ENCODE results near the gene SYNC.
"Not testable (repeated sequence)": the region's sequence is repeated elsewhere in the genome, so short reads cannot be mapped to it uniquely, and the experiment has no call there.

The SYNC gene

DNA sequence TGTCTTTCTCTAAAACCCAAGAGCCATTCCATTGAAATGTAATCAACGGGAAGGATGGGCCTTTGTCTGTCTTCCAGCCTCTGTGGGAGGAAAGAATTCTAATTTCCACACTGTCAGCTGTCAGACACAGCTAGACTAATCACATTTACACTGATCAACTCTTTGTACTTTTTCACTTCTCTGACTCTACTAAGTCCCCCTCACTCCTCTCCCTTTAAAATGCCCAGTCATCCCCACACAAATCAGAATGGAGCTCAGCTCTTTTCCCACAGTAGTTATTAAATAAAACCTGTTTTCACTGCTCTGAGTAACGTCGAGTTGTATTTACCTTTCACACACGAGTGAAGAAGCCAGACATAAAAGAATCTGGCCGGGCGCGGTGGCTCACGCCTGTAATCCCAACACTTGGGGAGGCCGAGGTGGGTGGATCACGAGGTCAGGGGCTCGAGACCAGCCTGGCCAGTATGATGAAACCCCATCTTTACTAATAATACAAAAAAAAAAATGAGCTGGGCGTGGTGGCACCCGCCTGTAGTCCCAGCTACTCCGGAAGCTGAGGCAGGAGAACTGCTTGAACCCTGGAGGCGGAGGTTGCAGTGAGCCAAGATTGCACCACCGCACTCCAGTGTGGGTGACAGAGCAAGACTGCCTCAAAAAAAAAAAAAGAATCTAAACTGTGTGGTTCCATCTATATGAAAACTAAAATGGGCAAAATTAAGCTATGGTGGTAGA is 65.5 kb downstream of the SYNC start:
- DNase-seq, result no peak

DNA sequence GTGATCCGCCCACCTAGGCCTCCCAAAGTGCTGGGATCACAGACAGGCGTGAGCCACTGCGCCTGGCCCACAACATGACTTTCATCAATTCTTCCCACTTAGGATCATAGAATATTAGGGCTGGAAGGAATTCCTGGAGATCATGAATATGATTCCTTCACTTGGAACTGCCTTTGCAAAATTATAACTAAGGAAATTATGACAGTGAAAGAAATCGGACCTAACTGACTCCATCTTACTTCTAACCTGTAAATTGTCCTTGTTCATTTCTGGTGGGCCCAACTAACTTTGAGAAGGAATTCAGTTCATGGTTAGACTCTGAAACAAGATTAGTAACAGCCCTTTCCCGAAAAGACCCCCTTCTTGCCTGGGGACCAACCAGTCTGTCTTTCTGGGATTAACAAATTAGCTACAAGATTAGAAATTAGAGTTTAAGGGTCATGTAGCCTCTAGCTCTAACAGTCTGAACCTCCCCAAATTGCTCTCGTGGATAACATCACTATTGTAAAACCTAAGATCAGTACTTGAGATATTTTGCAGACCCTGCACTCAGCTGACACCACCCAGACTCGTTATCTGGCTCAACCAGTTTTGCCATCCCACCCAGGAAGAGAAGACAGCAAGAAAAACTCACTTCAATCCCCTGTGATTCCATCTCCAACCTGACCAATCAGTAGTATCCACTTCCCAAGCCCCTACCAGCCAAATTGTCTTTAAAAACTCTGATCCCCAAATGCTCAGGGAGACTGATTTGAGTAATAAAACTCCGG is 66.9 kb downstream of the SYNC start:
- no peak for DNase-seq

DNA sequence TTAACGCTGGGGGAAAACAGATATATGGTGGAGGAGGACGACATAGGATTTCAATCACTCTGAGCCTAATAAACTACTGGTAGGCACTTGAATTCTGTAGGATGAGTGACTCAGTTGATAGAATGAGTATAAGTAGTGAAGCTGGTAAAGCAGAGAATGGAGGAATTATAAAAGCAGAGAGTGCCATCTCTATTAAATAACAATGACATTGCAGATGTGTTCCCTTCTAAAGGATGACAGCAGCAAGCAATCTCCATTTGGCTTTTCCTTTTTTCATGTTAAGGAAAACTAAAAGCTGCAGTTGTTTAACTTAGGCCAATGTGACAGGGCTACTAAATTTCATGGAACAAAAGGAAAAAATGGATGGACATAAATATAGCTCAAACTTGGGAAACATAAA is 69.7 kb downstream of the SYNC start:
- DNase-seq, result no peak

DNA sequence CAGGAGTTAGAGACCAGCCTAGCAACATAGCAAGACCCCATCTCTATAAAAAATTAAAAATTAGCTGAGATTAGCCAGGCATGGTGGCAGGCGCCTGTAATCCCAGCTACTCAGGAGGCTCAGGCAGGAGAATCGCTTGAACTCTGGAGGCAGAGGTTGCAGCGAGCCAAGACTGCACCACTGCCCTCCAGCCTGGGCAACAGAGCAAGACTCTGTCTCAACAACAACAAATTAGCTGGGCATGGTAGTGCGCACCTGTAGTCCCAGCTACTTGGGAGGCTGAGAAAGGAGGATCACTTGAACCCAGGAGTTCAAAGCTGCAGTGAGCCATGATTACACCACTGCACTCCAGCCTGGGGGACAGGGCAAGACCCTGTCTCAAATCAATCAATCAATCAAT is 72.4 kb downstream of the SYNC start:
- DNase-seq, result not testable (repeated sequence)
